Measurements from ENCODE around the gene PRKCI.

GRCh38 chr3:170350515-170351413 lies 128.5 kb downstream of the PRKCI start:
- no peak for TF ChIP-seq EZH2 (IDR thresholded peaks at IDR 0.05; ENCODE audit: insufficient read depth, poor library complexity, severe bottlenecking)
- no peak for TF ChIP-seq EZH2phosphoT487 (IDR thresholded peaks at IDR 0.05; ENCODE audit: insufficient read depth, low read depth)
